ENCODE results near the gene SP1. TPM values are rescaled to one million over a fixed set of nuclear protein-coding genes. Genes with fewer than 3 reads are reported as not detected.
"Not testable (repeated sequence)": the region's sequence is repeated elsewhere in the genome, so short reads cannot be mapped to it uniquely, and the experiment has no call there.

SP1 gene
- total and polyA plus RNA-seq, 10 donors, result 9.1 to 92.8 (median 84.1) TPM

DNA sequence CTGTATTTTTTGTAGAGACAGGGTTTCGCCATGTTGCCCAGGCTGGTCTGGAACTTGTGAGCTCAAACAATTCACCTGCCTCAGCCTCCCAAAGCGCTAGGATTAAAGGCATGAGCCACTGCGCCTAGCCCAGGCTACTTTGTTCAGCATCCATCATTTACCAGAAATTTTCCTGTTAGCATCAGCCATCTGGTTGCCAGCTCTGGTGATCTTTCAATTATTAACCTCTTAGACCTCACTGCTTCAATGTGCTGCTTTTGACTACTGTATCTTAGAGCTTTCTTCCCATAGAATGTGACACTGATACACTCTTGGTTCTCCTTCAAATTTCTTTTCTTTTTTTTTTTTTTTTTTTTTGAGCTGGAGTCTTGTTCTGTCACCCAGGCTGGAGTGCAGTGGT lies 38.2 kb downstream of the SP1 start:
- Histone ChIP-seq H3K27ac (no peak overlapping the region), H3K36me3 (peaks cover 0 to 15% (median 2%) of the 10 kb centered on the region in 6 donors), H3K4me3 (no peak overlapping the region), H3K4me1 (peaks cover 15 to 78% (median 46%) of the 10 kb centered on the region in 6 donors), H3K9me3 (no peaks in the 10 kb centered on the region), H3K27me3 (replicated peaks in 1 of 7) (no peaks in the 10 kb centered on the region)
- TF ChIP-seq, protein P1, sequence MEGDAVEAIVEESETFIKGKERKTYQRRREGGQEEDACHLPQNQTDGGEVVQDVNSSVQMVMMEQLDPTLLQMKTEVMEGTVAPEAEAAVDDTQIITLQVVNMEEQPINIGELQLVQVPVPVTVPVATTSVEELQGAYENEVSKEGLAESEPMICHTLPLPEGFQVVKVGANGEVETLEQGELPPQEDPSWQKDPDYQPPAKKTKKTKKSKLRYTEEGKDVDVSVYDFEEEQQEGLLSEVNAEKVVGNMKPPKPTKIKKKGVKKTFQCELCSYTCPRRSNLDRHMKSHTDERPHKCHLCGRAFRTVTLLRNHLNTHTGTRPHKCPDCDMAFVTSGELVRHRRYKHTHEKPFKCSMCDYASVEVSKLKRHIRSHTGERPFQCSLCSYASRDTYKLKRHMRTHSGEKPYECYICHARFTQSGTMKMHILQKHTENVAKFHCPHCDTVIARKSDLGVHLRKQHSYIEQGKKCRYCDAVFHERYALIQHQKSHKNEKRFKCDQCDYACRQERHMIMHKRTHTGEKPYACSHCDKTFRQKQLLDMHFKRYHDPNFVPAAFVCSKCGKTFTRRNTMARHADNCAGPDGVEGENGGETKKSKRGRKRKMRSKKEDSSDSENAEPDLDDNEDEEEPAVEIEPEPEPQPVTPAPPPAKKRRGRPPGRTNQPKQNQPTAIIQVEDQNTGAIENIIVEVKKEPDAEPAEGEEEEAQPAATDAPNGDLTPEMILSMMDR (IDR thresholded peaks at IDR 0.05 in 8 of 11, conservative IDR thresholded peaks at IDR 0.05 in 3 of 11), result no peak
- TF ChIP-seq POLR2AphosphoS5 (IDR thresholded peaks at IDR 0.05) (no peak), POLR2A (IDR thresholded peaks at IDR 0.05) (no peak)
- 92 to 99% (median 95%) methylated on average over 3 of the region's 3 CpGs for WGBS, 5 donors
- intact Hi-C loops (cut with DNase I; ENCODE audit: low total_unique reads), result loop anchor here (5.0 kb wide), 1 partner anchor 66 kb away; no protein-coding TSS in a partner anchor
- no peak for DNase-seq

DNA sequence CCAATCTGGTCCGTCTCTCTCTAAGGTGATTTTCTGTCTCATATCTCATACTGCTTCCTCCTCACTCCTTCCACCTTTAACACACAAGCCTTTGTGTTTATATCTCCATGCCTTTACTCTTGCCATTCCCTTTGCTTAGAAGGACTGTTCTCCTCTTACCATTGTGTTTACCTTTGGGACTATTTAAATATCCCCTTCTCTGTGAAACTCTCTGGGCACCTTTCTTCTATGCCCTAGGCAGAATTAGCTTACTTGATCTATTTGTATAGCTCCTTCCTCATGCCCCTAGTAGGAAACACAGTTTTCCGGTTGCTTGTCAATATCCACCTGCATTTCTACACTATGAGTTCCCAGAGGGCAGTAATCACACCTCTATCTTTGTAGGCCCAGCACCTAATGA lies 39.8 kb downstream of the SP1 start:
- WGBS, 5 donors, result 88 to 93% (median 92%) methylated on average over 2 of the region's 2 CpGs
- Histone ChIP-seq H3K27ac (no peak overlapping the region), H3K4me3 (no peak overlapping the region), H3K4me1 (peaks cover 4 to 63% (median 34%) of the 10 kb centered on the region in 6 donors), H3K9me3 (no peaks in the 10 kb centered on the region), H3K36me3 (peaks cover 0 to under 1% (median 0%) of the 10 kb centered on the region in 6 donors), H3K27me3 (replicated peaks in 1 of 7) (no peaks in the 10 kb centered on the region)
- no peak for DNase-seq
- TF ChIP-seq POLR2A (IDR thresholded peaks at IDR 0.05), result no peak
- no peak for TF ChIP-seq POLR2AphosphoS5 (IDR thresholded peaks at IDR 0.05)
- TF ChIP-seq, protein P1 (IDR thresholded peaks at IDR 0.05 in 8 of 11, conservative IDR thresholded peaks at IDR 0.05 in 3 of 11), result no peak
- intact Hi-C loops (cut with DNase I; ENCODE audit: low total_unique reads), result loop anchor here (5.0 kb wide), 1 partner anchor 67 kb away; no protein-coding TSS in a partner anchor

DNA sequence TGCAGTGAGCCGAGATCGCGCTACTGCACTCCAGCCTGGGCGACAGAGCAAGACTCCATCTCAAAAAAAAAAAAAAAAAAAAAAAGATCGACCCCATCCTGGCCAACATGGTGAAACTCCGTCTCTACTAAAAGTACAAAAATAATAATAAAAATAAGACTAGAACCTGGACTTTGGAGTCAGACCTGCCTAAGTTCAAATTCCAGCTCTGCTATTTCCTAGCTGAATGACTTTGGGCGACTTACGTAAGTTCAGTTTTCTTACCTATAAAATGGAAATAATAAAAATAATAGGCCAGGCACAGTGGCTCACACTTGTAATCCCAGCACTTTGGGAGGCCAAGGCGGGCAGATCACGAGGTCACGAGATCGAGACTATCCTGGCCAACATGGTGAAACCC lies 42.3 kb downstream of the SP1 start:
- intact Hi-C loops (cut with DNase I; ENCODE audit: low total_unique reads); H3K36me3 ChIP-seq; H3K27me3 ChIP-seq (replicated peaks in 1 of 7); H3K9me3 ChIP-seq; H3K4me3 ChIP-seq; H3K27ac ChIP-seq: not testable (repeated sequence)
- 89 to 98% (median 94%) methylated on average over 12 of the region's 12 CpGs for WGBS, 5 donors
- H3K4me1 ChIP-seq, result peaks cover 0 to 47% (median 20%) of the 10 kb centered on the region in 6 donors
- DNase-seq, result peak; percentile 4

DNA sequence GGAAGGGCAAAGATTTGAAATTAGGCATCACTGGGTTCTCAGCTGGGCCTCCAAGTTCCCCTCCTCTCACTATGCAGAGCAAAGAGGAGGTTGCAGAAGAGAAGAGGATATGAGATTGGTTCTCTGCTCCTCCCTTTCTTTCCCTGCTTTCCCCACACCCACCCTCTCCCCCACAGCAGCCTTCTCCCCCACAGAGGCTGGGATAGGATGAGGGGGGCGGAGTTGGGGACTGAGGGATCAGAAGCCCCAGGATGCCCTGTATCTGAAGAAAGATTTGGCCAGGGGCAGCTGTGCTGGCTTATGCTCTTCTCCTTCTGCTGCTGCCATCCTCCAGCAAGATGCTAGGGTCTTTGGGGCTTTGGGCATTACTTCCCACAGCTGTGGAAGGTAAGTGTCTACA lies 43.6 kb downstream of the SP1 start, which contains the start of gene AMHR2:
Gene AMHR2, plus strand, starts transcription at position 259 of the 400 bp plus-strand sequence. Its CDS starts 80 bp downstream, at position 339.
- H3K27me3 ChIP-seq (replicated peaks in 1 of 7), result no peaks in the 10 kb centered on the region
- TF ChIP-seq POLR2A (IDR thresholded peaks at IDR 0.05) (no peak), POLR2AphosphoS5 (IDR thresholded peaks at IDR 0.05) (no peak)
- TF ChIP-seq, protein P1 (IDR thresholded peaks at IDR 0.05 in 8 of 11, conservative IDR thresholded peaks at IDR 0.05 in 3 of 11), result no peak
- peak within 1 kb of the TSS in 4 of 8 donors; percentile 45 to 71 (median 56) for H3K27ac ChIP-seq
- H3K9me3 ChIP-seq, result no peaks in the 10 kb centered on the region
- H3K36me3 ChIP-seq, result no peaks in the 10 kb centered on the region
- peaks cover 0 to 42% (median 12%) of the 10 kb centered on the region in 6 donors for H3K4me1 ChIP-seq
- DNase-seq, result peak; percentile 24
- intact Hi-C loops (cut with DNase I; ENCODE audit: low total_unique reads), result no loop called here
- WGBS, 5 donors, result 90 to 100% (median 100%) methylated on average over 1 of the region's 1 CpG
- no peak within 1 kb of the TSS for H3K4me3 ChIP-seq
